IPS-15b (cell line): Measurements from ENCODE around the gene ZNF473.

Experiments used
- H3K27me3 ChIP-seq: one replicate; pipeline ENCODE4 v1.6.1; 2013; ENCODE audit warnings: low read length; ENCODE audit not compliant: control insufficient read depth, insufficient read depth
- H3K36me3 ChIP-seq: one replicate; pipeline ENCODE4 v1.6.1; 2013; ENCODE audit warnings: low read length; ENCODE audit not compliant: control insufficient read depth, insufficient read depth
- H3K4me1 ChIP-seq: one replicate; pipeline ENCODE4 v1.6.1; 2013; ENCODE audit warnings: mild to moderate bottlenecking, low read length; ENCODE audit not compliant: control insufficient read depth, insufficient read depth
- H3K4me3 ChIP-seq: one replicate; pipeline ENCODE4 v1.5.1; 2013; ENCODE audit warnings: low read depth, low read length
- H3K9ac ChIP-seq: one replicate; pipeline ENCODE4 v1.6.1; 2013; ENCODE audit warnings: low read depth, mild to moderate bottlenecking, low read length
- H3K9me3 ChIP-seq: one replicate; pipeline ENCODE4 v1.6.1; 2013; ENCODE audit warnings: mild to moderate bottlenecking, low read length; ENCODE audit not compliant: control insufficient read depth, insufficient read depth

The ZNF473 gene

GRCh38 chr19:50007170-50007569 is 18.6 kb upstream of the ZNF473 start:
- no peaks in the 10 kb centered on the region for H3K27me3 ChIP-seq
- H3K9ac ChIP-seq, result no peak overlapping the region
- no peaks in the 10 kb centered on the region for H3K4me1 ChIP-seq
- no peaks in the 10 kb centered on the region for H3K9me3 ChIP-seq
- H3K36me3 ChIP-seq, result peaks cover 11% of the 10 kb centered on the region
- H3K4me3 ChIP-seq, result no peak overlapping the region

GRCh38 chr19:50007947-50008346 is 17.9 kb upstream of the ZNF473 start:
- Histone ChIP-seq H3K36me3 (peaks cover 11% of the 10 kb centered on the region), H3K9ac (no peak overlapping the region), H3K4me1 (no peaks in the 10 kb centered on the region), H3K4me3 (no peak overlapping the region), H3K9me3 (no peaks in the 10 kb centered on the region), H3K27me3 (no peaks in the 10 kb centered on the region)

- H3K36me3 ChIP-seq, result peaks cover 15% of the 10 kb centered on the region
- H3K9me3 ChIP-seq, result no peaks in the 10 kb centered on the region
- no peaks in the 10 kb centered on the region for H3K27me3 ChIP-seq
- no peak overlapping the region for H3K9ac ChIP-seq
- H3K4me3 ChIP-seq, result no peak overlapping the region
- no peaks in the 10 kb centered on the region for H3K4me1 ChIP-seq
Observed at GRCh38 chr19:50008532-50008931, 17.3 kb upstream of the ZNF473 start.

GRCh38 chr19:50016225-50016807 is 9.5 kb upstream of the ZNF473 start:
- Histone ChIP-seq H3K4me1 (no peaks in the 10 kb centered on the region), H3K36me3 (peaks cover 18% of the 10 kb centered on the region), H3K4me3 (no peak overlapping the region)

DNA sequence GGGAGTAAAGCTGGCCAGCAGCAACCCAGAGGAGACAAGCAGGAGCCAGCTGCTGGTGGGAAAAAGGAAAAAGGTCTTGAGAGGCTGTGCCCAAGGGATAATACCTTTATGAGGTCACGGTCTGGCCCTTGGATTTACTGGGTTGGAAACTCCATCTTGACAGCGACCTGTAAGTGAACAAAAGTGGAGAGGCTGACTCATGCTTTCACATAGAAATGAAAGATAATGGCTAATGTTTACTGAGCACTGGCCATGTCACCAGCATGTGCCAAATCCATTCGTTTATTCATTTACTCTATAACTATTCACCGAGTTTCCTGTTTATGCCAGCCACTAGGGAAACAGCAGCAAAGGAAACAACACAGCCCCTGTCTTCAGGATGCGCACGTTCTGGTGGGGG is 5.3 kb upstream of the ZNF473 start:
- no peak overlapping the region for H3K9ac ChIP-seq
- H3K36me3 ChIP-seq, result peaks cover 8% of the 10 kb centered on the region
- no peaks in the 10 kb centered on the region for H3K9me3 ChIP-seq
- H3K4me3 ChIP-seq, result no peak overlapping the region
- H3K4me1 ChIP-seq, result peaks cover 5% of the 10 kb centered on the region
- H3K27me3 ChIP-seq, result no peaks in the 10 kb centered on the region

More at GRCh38 chr19:50016225-50016807, 9.5 kb upstream of the ZNF473 start:
- H3K27me3 ChIP-seq, result no peaks in the 10 kb centered on the region
- no peak overlapping the region for H3K9ac ChIP-seq
- no peaks in the 10 kb centered on the region for H3K9me3 ChIP-seq

- no peak overlapping the region for H3K4me3 ChIP-seq
- no peak overlapping the region for H3K9ac ChIP-seq
- peaks cover 5% of the 10 kb centered on the region for H3K36me3 ChIP-seq
- no peaks in the 10 kb centered on the region for H3K27me3 ChIP-seq
- H3K4me1 ChIP-seq, result peaks cover 5% of the 10 kb centered on the region
- no peaks in the 10 kb centered on the region for H3K9me3 ChIP-seq
Observed at GRCh38 chr19:50022823-50023222, 3.0 kb upstream of the ZNF473 start.

GRCh38 chr19:50024719-50025021 is 1.1 kb upstream of the ZNF473 start:
- Histone ChIP-seq H3K36me3 (peaks cover 2% of the 10 kb centered on the region), H3K9ac (peak overlapping the region; percentile 67), H3K27me3 (no peaks in the 10 kb centered on the region), H3K4me3 (peak overlapping the region; percentile 92), H3K9me3 (no peaks in the 10 kb centered on the region), H3K4me1 (peaks cover 5% of the 10 kb centered on the region)

GRCh38 chr19:50025022-50025793 is 597 bp upstream of the ZNF473 start, which contains the start of gene VRK3:
TSS of gene VRK3 (minus strand) at chr19:50025372. CDS start at chr19:50016162, 9,210 bp downstream.
- no peaks in the 10 kb centered on the region for H3K36me3 ChIP-seq
- H3K27me3 ChIP-seq, result no peaks in the 10 kb centered on the region
- H3K9ac ChIP-seq, result peak within 1 kb of the TSS; percentile 67
- H3K4me3 ChIP-seq, result peak within 1 kb of the TSS; percentile 92
- H3K4me1 ChIP-seq, result peaks cover 5% of the 10 kb centered on the region
- no peaks in the 10 kb centered on the region for H3K9me3 ChIP-seq

GRCh38 chr19:50026550-50026906 is 723 bp downstream of the ZNF473 start:
- Histone ChIP-seq H3K4me3 (peak overlapping the region; percentile 82), H3K9me3 (no peaks in the 10 kb centered on the region), H3K4me1 (peaks cover 5% of the 10 kb centered on the region), H3K36me3 (peaks cover 3% of the 10 kb centered on the region), H3K27me3 (no peaks in the 10 kb centered on the region), H3K9ac (no peak overlapping the region)

DNA sequence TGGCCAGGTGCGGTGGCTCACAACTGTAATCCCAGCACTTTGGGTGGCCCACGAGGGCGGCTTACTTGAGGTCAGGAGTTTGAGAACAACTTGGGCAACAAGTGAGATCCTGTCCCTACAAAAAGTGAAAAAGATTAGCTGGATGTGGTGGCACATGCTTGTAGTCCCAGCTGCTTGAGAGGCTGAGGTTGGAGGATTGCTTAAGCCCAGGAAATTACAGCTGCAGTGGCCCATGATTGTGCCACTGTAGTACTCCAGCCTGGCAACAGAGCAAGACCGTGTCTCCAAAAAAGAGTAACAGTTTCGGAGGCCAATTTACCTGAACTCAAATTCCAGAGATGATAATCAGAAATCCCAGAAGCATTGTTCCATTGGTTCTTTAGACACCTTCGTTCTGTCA is 4.4 kb downstream of the ZNF473 start:
- H3K4me1 ChIP-seq, result no peaks in the 10 kb centered on the region
- H3K27me3 ChIP-seq, result no peaks in the 10 kb centered on the region
- no peak overlapping the region for H3K9ac ChIP-seq
- peaks cover 19% of the 10 kb centered on the region for H3K36me3 ChIP-seq
- H3K4me3 ChIP-seq, result no peak overlapping the region
- no peaks in the 10 kb centered on the region for H3K9me3 ChIP-seq

DNA sequence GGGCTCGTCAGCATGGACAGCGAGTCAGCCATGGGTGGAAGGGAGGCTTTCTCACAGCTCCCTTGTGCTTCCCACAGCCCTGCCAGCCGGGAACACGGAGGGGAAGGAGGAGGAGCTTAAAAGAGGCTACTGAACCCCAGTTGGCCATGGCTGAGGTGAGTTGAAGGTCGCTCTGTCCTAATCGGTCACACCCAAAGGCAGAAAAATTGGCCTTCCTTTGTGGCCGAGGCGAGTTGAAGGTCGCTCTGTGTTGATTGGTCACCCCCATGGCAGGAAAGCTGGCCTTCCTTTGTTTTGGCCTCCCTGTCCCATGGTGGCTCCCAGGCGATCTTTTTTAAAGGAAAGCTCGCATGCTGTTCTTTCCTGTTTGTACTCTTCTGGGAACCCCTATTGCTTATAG is 5.1 kb downstream of the ZNF473 start:
- Histone ChIP-seq H3K4me3 (no peak overlapping the region), H3K36me3 (peaks cover 23% of the 10 kb centered on the region), H3K9me3 (no peaks in the 10 kb centered on the region), H3K27me3 (no peaks in the 10 kb centered on the region), H3K4me1 (no peaks in the 10 kb centered on the region), H3K9ac (no peak overlapping the region)

GRCh38 chr19:50036908-50037307 is 11.1 kb downstream of the ZNF473 start:
- Histone ChIP-seq H3K9me3 (no peaks in the 10 kb centered on the region), H3K27me3 (no peaks in the 10 kb centered on the region), H3K9ac (no peak overlapping the region), H3K36me3 (peaks cover 38% of the 10 kb centered on the region), H3K4me3 (no peak overlapping the region), H3K4me1 (no peaks in the 10 kb centered on the region)
